HepG2 (cell line): Measurements from ENCODE around the gene ARID5B. TPM values are rescaled to one million over a fixed set of nuclear protein-coding genes. Genes with fewer than 3 reads are reported as not detected.

Experiments used
- THRA ChIP-seq: sonication (generic); formaldehyde crosslinking; IDR thresholded peaks from 2 replicates; pipeline ENCODE4 v1.4.0; 2020; ENCODE audit warnings: missing genetic modification reagents, borderline replicate concordance
- ZNF354B ChIP-seq: sonication (generic); formaldehyde crosslinking; IDR thresholded peaks from 2 replicates; pipeline ENCODE4 v1.8.0; 2022; ENCODE audit warnings: mild to moderate bottlenecking, missing genetic modification reagents
- ZNF563 ChIP-seq: sonication (generic); formaldehyde crosslinking; IDR thresholded peaks from 2 replicates; pipeline ENCODE4 v1.8.0; 2022; ENCODE audit warnings: mild to moderate bottlenecking, moderate library complexity, missing genetic modification reagents
- ZNF770 ChIP-seq: sonication (generic); formaldehyde crosslinking; IDR thresholded peaks from 2 replicates; pipeline ENCODE4 v1.5.0; 2020; ENCODE audit warnings: mild to moderate bottlenecking, missing genetic modification reagents
- ZSCAN5A ChIP-seq: sonication (generic); formaldehyde crosslinking; IDR thresholded peaks from 2 replicates; pipeline ENCODE4 v1.8.0; 2022; ENCODE audit warnings: mild to moderate bottlenecking, missing genetic modification reagents, borderline replicate concordance
- polyA plus RNA-seq, 8 experiments: library from polyadenylated mRNA; depleted of rRNA in 3 of 8; stranded (reverse) in 7 of 8; unstranded in 1 of 8; fragments of >200 nt; fragmentation: Illumina TruSeq in 4 of 8; extraction: Trizol in 4 of 8; gene quantifications; 2 replicates each; pipeline versions ENCODE4 v1.2.1 to v1.2.3, GENCODE V29; 2011 to 2016; ENCODE audit warnings: low read depth in 4 of 8, missing spikeins in 1 of 8, mixed read lengths in 1 of 8; ENCODE audit not compliant: insufficient read depth in 1 of 8
- total RNA-seq, 5 experiments: library from RNA; depleted of rRNA; stranded (reverse); fragments of >200 nt; fragmentation: Illumina TruSeq; extraction: Trizol; gene quantifications; 2 replicates each; pipeline ENCODE4 v1.2.3, GENCODE V29; 2016; ENCODE audit warnings: low read depth in 1 of 5
- TF ChIP-seq, protein P1 (sequence below): sonication (generic); formaldehyde crosslinking; IDR thresholded peaks from 2 replicates; pipeline ENCODE4 v1.9.0; 2021; ENCODE audit warnings: missing genetic modification reagents, mild to moderate bottlenecking, borderline replicate concordance
- TF ChIP-seq, protein P2 (sequence below): sonication (generic); formaldehyde crosslinking; IDR thresholded peaks from 2 replicates; pipeline ENCODE4 v1.9.0; 2022; ENCODE audit warnings: low read depth, missing genetic modification reagents
- TF ChIP-seq, protein P3 (sequence below): sonication (generic); formaldehyde crosslinking; IDR thresholded peaks from 2 replicates; pipeline ENCODE4 v1.4.0; 2020; ENCODE audit warnings: missing genetic modification reagents

ARID5B gene
- total and polyA plus RNA-seq, 2 of the 13 experiments (the other 11 are each of a cell fraction or from before 2014, with no cell fraction given), result 6.2 to 21.1 TPM

DNA sequence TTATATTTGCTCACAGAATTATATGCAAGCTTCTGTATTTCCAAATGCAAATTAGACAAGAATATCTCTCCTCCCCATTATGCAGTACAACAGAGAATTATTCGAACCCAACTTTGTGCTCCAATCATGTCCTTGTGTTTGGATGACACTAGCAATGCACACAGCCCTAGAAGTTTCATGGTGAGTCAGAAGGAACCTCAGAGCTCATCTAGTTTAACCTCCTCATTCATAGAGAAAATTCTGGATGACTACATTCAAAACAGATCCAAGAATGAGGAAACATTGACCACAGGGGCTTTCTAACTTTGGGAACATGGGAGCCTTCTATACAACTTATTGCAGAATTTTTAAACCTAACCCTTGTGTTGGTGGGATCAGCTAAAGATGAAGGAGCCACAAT, 12.8 kb upstream of the ARID5B start (continued):
- TF ChIP-seq, protein P1, sequence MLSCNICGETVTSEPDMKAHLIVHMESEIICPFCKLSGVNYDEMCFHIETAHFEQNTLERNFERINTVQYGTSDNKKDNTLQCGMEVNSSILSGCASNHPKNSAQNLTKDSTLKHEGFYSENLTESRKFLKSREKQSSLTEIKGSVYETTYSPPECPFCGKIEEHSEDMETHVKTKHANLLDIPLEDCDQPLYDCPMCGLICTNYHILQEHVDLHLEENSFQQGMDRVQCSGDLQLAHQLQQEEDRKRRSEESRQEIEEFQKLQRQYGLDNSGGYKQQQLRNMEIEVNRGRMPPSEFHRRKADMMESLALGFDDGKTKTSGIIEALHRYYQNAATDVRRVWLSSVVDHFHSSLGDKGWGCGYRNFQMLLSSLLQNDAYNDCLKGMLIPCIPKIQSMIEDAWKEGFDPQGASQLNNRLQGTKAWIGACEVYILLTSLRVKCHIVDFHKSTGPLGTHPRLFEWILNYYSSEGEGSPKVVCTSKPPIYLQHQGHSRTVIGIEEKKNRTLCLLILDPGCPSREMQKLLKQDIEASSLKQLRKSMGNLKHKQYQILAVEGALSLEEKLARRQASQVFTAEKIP (CRISPR knock-in tag), result no peak
- no peak for TF ChIP-seq THRA (CRISPR knock-in tag)
- TF ChIP-seq, protein P2, sequence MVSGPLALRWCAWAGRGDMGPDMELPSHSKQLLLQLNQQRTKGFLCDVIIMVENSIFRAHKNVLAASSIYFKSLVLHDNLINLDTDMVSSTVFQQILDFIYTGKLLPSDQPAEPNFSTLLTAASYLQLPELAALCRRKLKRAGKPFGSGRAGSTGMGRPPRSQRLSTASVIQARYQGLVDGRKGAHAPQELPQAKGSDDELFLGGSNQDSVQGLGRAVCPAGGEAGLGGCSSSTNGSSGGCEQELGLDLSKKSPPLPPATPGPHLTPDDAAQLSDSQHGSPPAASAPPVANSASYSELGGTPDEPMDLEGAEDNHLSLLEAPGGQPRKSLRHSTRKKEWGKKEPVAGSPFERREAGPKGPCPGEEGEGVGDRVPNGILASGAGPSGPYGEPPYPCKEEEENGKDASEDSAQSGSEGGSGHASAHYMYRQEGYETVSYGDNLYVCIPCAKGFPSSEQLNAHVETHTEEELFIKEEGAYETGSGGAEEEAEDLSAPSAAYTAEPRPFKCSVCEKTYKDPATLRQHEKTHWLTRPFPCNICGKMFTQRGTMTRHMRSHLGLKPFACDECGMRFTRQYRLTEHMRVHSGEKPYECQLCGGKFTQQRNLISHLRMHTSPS (CRISPR knock-in tag), result no peak
- TF ChIP-seq ZNF354B (CRISPR knock-in tag), result no peak
- no peak for TF ChIP-seq ZSCAN5A (CRISPR knock-in tag)
- TF ChIP-seq, protein P3, sequence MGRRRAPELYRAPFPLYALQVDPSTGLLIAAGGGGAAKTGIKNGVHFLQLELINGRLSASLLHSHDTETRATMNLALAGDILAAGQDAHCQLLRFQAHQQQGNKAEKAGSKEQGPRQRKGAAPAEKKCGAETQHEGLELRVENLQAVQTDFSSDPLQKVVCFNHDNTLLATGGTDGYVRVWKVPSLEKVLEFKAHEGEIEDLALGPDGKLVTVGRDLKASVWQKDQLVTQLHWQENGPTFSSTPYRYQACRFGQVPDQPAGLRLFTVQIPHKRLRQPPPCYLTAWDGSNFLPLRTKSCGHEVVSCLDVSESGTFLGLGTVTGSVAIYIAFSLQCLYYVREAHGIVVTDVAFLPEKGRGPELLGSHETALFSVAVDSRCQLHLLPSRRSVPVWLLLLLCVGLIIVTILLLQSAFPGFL (CRISPR knock-in tag), result no peak
- no peak for TF ChIP-seq ZNF563 (CRISPR knock-in tag)
- no peak for TF ChIP-seq ZNF770 (CRISPR knock-in tag)
- TF ChIP-seq, all 625 proteins: peak for 0
